Bronchial epithelial cell (primary cell): ENCODE measurements around the gene FGD1. TPM values are rescaled to one million over a fixed set of nuclear protein-coding genes. Genes with fewer than 3 reads are reported as not detected.

ENCODE experiments used
- DNase-seq: peaks from one replicate; pipeline ENCODE4 v3.0.0-alpha.2; 2010; ENCODE audit warnings: low read depth
- FAIRE-seq: peaks from 2 replicates; lab custom pipeline; 2011; peaks lifted over from hg19 to GRCh38; lab: Jason Lieb, UNC
- H3K27me3 ChIP-seq: 2 replicates; pipeline ENCODE4 v1.5.1; 2011; ENCODE audit warnings: low read length; ENCODE audit not compliant: control insufficient read depth, insufficient read depth
- H3K36me3 ChIP-seq: 2 replicates; pipeline ENCODE4 v1.5.1; 2011; ENCODE audit warnings: low read length; ENCODE audit not compliant: control insufficient read depth, insufficient read depth
- H3K4me3 ChIP-seq: 2 replicates; pipeline ENCODE4 v1.5.1; 2011; ENCODE audit warnings: mild to moderate bottlenecking, low read depth, low read length, control low read depth
- total RNA-seq: library from RNA; depleted of rRNA; stranded (reverse); fragments of >200 nt; gene quantifications from 2 replicates; pipeline ENCODE4 v1.2.1, GENCODE V29; 2014
- TF ChIP-seq, protein P1 (sequence below): IDR thresholded peaks from 2 replicates; pipeline ENCODE4 v1.5.1; 2011; ENCODE audit warnings: mild to moderate bottlenecking, moderate library complexity, low read length, control low read depth, inconsistent platforms; ENCODE audit not compliant: insufficient read depth, severe bottlenecking

FGD1 gene
- total RNA-seq, 1 donor from 2014 or later: 1.1 TPM

DNA sequence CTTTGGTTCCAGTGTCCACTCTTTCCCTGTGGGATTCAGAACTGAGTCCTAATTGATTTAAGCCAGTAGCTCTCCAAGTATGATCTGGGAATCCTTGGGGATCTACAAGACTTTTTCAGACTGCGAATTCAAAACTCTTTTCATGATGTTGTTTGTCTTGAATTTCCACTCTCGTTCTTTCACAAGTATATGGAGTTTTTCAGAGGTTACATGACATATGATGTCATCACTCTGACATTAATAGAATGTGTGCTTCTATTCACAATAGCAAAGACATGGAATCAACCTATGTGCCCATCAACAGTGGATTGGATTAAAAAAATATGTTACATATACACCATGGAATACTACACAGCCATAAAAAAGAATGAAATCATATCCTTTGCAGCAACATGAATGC, 79.1 kb downstream of the FGD1 start:
- H3K36me3 ChIP-seq: no peaks in the 10 kb centered on the region
- TF ChIP-seq, protein P1, sequence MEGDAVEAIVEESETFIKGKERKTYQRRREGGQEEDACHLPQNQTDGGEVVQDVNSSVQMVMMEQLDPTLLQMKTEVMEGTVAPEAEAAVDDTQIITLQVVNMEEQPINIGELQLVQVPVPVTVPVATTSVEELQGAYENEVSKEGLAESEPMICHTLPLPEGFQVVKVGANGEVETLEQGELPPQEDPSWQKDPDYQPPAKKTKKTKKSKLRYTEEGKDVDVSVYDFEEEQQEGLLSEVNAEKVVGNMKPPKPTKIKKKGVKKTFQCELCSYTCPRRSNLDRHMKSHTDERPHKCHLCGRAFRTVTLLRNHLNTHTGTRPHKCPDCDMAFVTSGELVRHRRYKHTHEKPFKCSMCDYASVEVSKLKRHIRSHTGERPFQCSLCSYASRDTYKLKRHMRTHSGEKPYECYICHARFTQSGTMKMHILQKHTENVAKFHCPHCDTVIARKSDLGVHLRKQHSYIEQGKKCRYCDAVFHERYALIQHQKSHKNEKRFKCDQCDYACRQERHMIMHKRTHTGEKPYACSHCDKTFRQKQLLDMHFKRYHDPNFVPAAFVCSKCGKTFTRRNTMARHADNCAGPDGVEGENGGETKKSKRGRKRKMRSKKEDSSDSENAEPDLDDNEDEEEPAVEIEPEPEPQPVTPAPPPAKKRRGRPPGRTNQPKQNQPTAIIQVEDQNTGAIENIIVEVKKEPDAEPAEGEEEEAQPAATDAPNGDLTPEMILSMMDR: no peak
- DNase-seq (no peak), FAIRE-seq (no peak)
- no peak overlapping the region for H3K4me3 ChIP-seq
- no peaks in the 10 kb centered on the region for H3K27me3 ChIP-seq

DNA sequence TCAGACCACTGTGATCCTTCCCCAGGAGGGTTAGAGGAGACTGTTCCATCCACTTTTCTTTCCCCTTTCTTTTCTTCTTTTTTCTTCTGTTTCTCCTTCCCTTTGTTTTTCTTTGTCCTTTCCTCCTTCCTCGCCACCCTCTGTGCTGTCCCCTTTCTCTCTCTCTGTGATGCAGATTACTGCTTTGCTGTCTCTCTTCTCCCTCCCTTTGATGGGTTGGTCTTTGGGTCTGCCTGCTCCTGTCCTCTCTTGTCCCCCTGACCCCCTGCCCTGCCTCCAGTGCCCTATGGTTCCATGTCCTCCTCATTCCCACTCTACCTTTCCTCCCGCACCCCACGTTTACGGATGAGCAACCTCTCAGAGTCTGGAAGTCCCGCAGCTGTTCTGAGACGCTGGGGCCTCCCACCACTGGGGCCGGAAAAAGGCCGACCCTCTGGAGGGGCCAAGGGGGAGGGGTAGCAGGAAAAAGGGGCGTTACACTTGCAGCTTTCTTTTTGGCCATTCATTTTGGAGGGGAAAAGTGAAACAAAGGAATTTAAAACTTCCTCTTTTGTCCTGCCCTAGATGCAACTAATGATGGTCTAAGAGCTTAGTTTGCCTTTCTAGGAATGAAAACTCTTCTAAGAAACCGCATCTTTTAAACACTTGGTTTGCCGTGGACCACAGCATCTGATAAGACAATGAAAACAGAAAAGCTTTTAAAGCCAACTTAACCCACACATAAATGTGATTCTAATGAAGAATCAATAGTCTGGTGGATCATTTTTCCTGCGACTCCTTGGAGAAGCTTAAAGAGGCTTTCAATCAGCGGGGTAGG, 80.3 kb downstream of the FGD1 start:
- H3K36me3 ChIP-seq: no peaks in the 10 kb centered on the region
- TF ChIP-seq, protein P1: no peak
- FAIRE-seq (no peak), DNase-seq (no peak)
- H3K27me3 ChIP-seq: no peaks in the 10 kb centered on the region
- H3K4me3 ChIP-seq: no peak overlapping the region

DNA sequence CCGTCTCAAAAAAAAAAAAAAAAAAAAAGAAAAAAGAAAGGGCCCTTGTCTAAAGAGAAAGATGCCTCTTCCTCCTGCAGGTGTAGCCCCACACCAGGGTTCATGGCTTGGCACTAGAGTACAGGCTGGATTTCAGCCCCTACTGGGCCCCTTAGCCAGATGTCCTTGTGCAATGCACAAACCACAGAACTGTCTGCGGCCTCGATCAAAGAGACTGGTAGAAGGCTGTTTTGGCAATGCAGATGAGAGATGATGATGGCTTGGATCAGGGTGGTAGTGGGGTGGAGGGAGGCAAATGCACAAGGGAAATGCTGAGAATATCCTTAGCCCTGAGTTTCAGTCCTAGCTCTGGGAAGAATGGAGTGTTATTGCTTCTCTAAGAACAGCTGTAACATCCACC, 82.3 kb downstream of the FGD1 start:
- Histone ChIP-seq H3K36me3 (no peaks in the 10 kb centered on the region), H3K4me3 (no peak overlapping the region), H3K27me3 (no peaks in the 10 kb centered on the region)
- TF ChIP-seq, protein P1: no peak
- FAIRE-seq (no peak), DNase-seq (no peak)

DNA sequence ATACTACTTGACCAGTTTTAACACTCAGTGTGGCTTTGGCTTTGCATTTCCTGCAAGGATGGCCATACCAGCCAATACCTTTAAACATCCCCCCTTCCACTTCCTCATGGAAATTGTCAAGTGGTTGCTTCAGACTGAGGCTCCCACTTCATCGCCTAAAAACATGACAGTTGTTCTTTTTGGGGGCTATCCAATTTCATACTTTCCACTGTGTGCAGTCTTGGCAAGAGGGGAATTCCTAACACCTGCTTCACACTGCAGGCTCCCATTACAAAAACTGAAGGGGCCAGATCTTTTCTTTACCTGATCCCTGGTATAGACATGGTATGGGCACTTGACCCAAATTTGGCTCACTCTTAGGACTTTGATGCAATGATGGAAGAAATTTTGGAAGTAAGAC, 84.3 kb downstream of the FGD1 start:
- Histone ChIP-seq H3K27me3 (no peaks in the 10 kb centered on the region), H3K36me3 (no peaks in the 10 kb centered on the region), H3K4me3 (no peak overlapping the region)
- FAIRE-seq: no peak
- TF ChIP-seq, protein P1: no peak
- no peak for DNase-seq

DNA sequence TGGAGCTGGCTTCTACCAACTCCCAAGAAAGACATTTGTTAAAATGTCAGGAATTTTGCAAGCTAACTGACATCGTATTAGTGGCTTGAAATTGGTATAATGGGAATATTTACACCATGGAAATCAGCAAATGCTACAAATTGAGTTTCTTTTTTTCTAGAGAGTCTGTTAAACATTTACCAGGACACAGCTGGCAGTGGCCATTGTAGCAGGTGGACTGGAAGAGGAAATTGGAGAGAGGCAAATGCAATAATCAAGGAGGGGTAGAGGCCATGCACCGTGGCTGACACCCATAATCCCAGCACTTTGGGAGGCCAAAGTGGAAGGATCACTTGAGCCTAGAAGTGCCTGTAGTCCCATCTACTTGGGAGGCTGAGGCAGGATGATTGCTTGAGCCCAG, 88.8 kb downstream of the FGD1 start:
- DNase-seq (no peak), FAIRE-seq (no peak)
- TF ChIP-seq, protein P1: no peak
- H3K4me3 ChIP-seq: no peak overlapping the region
- H3K27me3 ChIP-seq: no peaks in the 10 kb centered on the region
- no peaks in the 10 kb centered on the region for H3K36me3 ChIP-seq
